Measurements from ENCODE around the gene TIAM1.

Gene TIAM1

GRCh38 chr21:31367801-31368200, 23.7 kb upstream of the TIAM1 start:
- TF ChIP-seq CTCF (IDR thresholded peaks at IDR 0.05; ENCODE audit: low read depth, low read length, missing control alignments) = no peak
- no peak for DNase-seq (ENCODE audit: low read depth)
- no peak overlapping the region for H3K4me3 ChIP-seq (ENCODE audit: low read depth, low read length)

DNA sequence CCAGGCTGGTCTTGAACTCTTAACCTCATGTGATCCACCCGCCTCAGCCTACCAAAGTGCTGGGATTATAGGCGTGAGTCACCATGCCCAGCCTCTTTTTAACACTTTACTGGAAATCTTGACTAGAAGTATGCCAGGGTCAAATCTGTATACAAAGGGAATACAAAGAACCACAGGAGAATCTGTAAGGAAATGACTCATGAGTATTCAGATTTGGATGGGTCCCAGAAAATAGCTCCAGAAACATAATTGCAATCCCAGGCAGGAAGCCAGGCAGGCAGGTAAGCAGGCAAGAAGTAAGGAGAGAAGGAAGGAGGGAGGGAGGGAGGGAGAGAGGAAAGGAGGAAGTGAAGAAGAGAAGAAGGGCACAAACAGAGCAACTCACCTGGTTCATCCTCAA, 22.8 kb upstream of the TIAM1 start:
- no peak for DNase-seq (ENCODE audit: low read depth)
- no peak overlapping the region for H3K4me3 ChIP-seq (ENCODE audit: low read depth, low read length)
- no peak for TF ChIP-seq CTCF (IDR thresholded peaks at IDR 0.05; ENCODE audit: low read depth, low read length, missing control alignments)

DNA sequence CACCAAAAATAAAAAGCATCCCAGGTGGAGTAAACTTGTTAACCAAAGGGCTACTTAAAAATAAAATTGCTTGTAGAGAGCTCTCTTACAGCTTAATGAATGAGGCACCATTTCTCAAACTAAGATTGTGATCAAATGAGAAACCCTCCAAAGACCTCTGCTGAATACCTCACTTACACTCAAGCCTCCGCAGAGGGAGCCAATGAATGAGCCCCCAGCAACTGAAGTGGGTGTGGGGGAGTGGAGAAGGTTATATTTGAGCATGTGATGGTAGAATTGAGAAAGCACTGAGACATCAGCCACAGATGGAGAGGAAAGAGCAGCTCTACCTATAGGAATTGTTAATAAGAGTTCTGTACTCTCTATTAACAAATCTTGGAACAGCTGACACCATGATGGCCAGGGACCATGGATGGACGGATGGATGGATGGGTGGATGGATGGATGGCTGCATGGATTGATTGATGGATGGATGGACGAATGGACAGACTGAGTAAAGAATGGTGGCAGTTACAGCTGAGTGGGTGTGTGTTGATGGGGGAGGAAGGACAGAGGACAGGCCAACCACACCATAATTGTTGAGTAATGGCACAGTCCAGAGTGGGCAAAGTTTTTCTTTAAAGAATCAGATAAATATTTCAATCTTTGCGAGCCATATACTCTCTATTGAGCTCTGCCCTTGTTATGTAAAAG, 20.3 kb upstream of the TIAM1 start:
- no peak for DNase-seq (ENCODE audit: low read depth)
- TF ChIP-seq CTCF (IDR thresholded peaks at IDR 0.05; ENCODE audit: low read depth, low read length, missing control alignments) = no peak
- H3K4me3 ChIP-seq (ENCODE audit: low read depth, low read length) = no peak overlapping the region

- no peak for DNase-seq (ENCODE audit: low read depth)
- no peak overlapping the region for H3K4me3 ChIP-seq (ENCODE audit: low read depth, low read length)
- TF ChIP-seq CTCF (IDR thresholded peaks at IDR 0.05; ENCODE audit: low read depth, low read length, missing control alignments) = no peak
These were observed 19.7 kb upstream of the TIAM1 start for GRCh38 chr21:31363720-31364119.

DNA sequence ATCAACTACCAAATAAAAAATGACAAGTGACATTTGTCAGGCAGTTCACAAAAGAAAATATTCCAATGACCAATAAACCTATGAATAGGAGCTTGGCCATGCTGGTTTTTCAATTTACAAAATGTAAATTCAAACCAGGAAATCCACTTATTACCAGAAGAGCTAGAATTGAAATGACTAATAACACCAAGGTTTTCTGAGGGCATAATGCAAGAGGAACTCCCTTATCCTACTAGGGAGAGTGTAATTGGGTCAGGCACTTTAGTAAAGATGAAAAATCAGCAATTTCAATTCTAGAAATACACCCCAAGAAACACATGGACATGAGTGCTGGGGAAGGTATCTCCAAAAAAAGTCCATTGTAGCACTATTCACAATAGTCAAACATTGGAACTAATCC, 16.7 kb upstream of the TIAM1 start:
- TF ChIP-seq CTCF (IDR thresholded peaks at IDR 0.05; ENCODE audit: low read depth, low read length, missing control alignments) = no peak
- DNase-seq (ENCODE audit: low read depth) = no peak
- H3K4me3 ChIP-seq (ENCODE audit: low read depth, low read length) = no peak overlapping the region

DNA sequence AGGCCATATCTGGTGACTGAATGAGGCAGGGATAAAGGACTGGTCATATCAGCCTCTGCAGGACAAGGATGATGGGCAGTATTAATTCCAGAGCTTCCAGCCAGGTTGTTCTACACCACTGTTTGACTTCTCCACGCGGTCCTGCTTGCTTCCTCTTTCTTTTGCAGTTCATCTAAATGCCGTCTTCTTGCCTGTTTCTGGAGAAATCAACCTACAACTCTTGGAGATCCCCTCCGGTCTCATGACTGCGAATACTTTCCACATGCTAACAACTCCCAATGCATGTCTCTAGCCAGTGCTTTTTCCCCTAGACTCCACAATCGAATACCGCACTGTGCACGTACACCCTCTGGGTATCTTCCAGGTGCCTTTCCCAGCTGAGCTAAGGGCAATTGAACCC, 14.1 kb upstream of the TIAM1 start:
- TF ChIP-seq CTCF (IDR thresholded peaks at IDR 0.05; ENCODE audit: low read depth, low read length, missing control alignments) = no peak
- no peak for DNase-seq (ENCODE audit: low read depth)
- no peak overlapping the region for H3K4me3 ChIP-seq (ENCODE audit: low read depth, low read length)

DNA sequence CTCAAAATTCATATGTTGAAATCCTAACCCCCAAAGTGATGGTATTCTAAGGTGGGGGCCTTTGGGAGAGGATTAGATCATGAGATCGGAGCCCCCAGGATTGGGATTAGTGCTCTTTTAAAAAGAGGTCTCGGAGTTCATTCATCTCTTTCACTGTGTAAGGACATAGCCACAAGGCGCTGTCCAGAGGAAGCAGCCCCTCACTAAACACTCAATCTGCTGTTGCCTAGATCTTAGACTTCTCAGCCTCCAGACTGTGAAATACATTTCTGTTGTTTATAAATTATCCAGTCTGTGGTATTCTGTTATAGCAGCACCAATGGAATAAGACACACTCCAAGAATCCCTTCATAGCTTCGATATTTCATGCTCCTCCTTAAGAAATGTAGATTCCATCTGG, 12.4 kb upstream of the TIAM1 start:
- TF ChIP-seq CTCF (IDR thresholded peaks at IDR 0.05; ENCODE audit: low read depth, low read length, missing control alignments) = no peak
- no peak for DNase-seq (ENCODE audit: low read depth)
- H3K4me3 ChIP-seq (ENCODE audit: low read depth, low read length) = no peak overlapping the region

All from GM12864 (cell line).